Thymus (tissue), 11 donors: ENCODE results near the gene FAM110D. TPM values are rescaled to one million over a fixed set of nuclear protein-coding genes. Genes with fewer than 3 reads are reported as not detected.
A peak's percentile ranks its signal among the peaks of the same experiment; 100 is the strongest.

Experiments
- DNase-seq, 9 donors: peaks; one replicate each; pipeline ENCODE4 v3.0.0-alpha.2; 2013; ENCODE audit warnings: low spot score in 9 of 9, low read depth in 6 of 9, missing footprints in 1 of 9
- H3K27ac ChIP-seq, 2 donors: one replicate each; pipeline ENCODE4 v1.5.1; 2013; ENCODE audit warnings: control low read depth in 1 of 2, low read depth in 1 of 2, low read length in 1 of 2, mild to moderate bottlenecking in 1 of 2, moderate library complexity in 1 of 2
- H3K27me3 ChIP-seq, 2 donors: one replicate each; pipeline ENCODE4 v1.5.1; 2013; ENCODE audit warnings: low read length in 1 of 2; ENCODE audit not compliant: control insufficient read depth in 2 of 2, insufficient read depth in 1 of 2
- H3K36me3 ChIP-seq, 2 donors: one replicate each; pipeline ENCODE4 v1.5.1; 2013; ENCODE audit warnings: low read length in 1 of 2, mild to moderate bottlenecking in 1 of 2, moderate library complexity in 1 of 2; ENCODE audit not compliant: control insufficient read depth in 2 of 2, insufficient read depth in 2 of 2
- H3K4me1 ChIP-seq, 2 donors: one replicate each; pipeline ENCODE4 v1.5.1; 2013; ENCODE audit warnings: low read length in 2 of 2; ENCODE audit not compliant: control insufficient read depth in 2 of 2, insufficient read depth in 2 of 2
- H3K4me3 ChIP-seq, 2 donors: one replicate each; pipeline ENCODE4 v1.5.1; 2013; ENCODE audit warnings: low read length in 2 of 2, control low read depth in 1 of 2, mild to moderate bottlenecking in 1 of 2
- H3K9me3 ChIP-seq, 2 donors: one replicate each; pipeline ENCODE4 v1.5.1; 2013; ENCODE audit warnings: low read length in 1 of 2, mild to moderate bottlenecking in 1 of 2; ENCODE audit not compliant: control insufficient read depth in 2 of 2, insufficient read depth in 1 of 2
- WGBS: extraction: QIAGEN DNeasy Blood & Tissue Kit; methylation state at CpG from one replicate; pipeline ENCODE4 v1.1.7; 2013; 5-methylcytosine and 5-hydroxymethylcytosine counted together
- polyA plus RNA-seq: library from polyadenylated mRNA; stranded (reverse); fragments of 200-250 nt; gene quantifications from one replicate; pipeline ENCODE4 v1.2.3, GENCODE V29; 2013
- total RNA-seq: library from RNA; stranded (reverse); fragments of 120-200 nt; gene quantifications from one replicate; pipeline ENCODE4 v1.2.4, GENCODE V29; 2013
- donor health status: healthy.

Gene FAM110D
- total and polyA plus RNA-seq, 2 donors: 0.38 to 2.4 TPM

- no peaks in the 10 kb centered on the region for H3K36me3 ChIP-seq
- H3K9me3 ChIP-seq: no peaks in the 10 kb centered on the region
- no peak within 1 kb of the TSS for H3K4me3 ChIP-seq
- 82% methylated on average over 16 of the region's 16 CpGs for WGBS
- no peak for DNase-seq
- H3K27ac ChIP-seq: no peak within 1 kb of the TSS
- no peaks in the 10 kb centered on the region for H3K27me3 ChIP-seq
- peaks cover 0 to 6% of the 10 kb centered on the region in 2 donors for H3K4me1 ChIP-seq
These were observed 31.6 kb downstream of the FAM110D start, which contains the start of gene CATSPER4 for GRCh38 chr1:26190373-26190987. TSS of gene CATSPER4 (plus strand) at chr1:26190602. CDS start at chr1:26190628, 26 bp downstream.

- DNase-seq: peak in 1 of 9 donors; percentile 29
- Histone ChIP-seq H3K36me3 (no peaks in the 10 kb centered on the region), H3K27ac (no peak overlapping the region), H3K4me1 (peaks cover 0 to 6% of the 10 kb centered on the region in 2 donors), H3K27me3 (no peaks in the 10 kb centered on the region), H3K4me3 (no peak overlapping the region), H3K9me3 (no peaks in the 10 kb centered on the region)
- 7% methylated on average over 3 of the region's 3 CpGs for WGBS
These were observed 32.9 kb downstream of the FAM110D start for GRCh38 chr1:26191739-26192138.

- no peak overlapping the region for H3K27ac ChIP-seq
- peaks cover under 1 to 10% of the 10 kb centered on the region in 2 donors for H3K4me1 ChIP-seq
- 98% methylated on average over 3 of the region's 3 CpGs for WGBS
- peaks cover 0 to under 1% of the 10 kb centered on the region in 2 donors for H3K9me3 ChIP-seq
- H3K36me3 ChIP-seq: no peaks in the 10 kb centered on the region
- H3K4me3 ChIP-seq: no peak overlapping the region
- no peaks in the 10 kb centered on the region for H3K27me3 ChIP-seq
- no peak for DNase-seq
These were observed 36.9 kb downstream of the FAM110D start for GRCh38 chr1:26195805-26196204.

GRCh38 chr1:26197301-26197700 lies 38.4 kb downstream of the FAM110D start:
- Histone ChIP-seq H3K36me3 (no peaks in the 10 kb centered on the region), H3K4me3 (no peak overlapping the region), H3K9me3 (peaks cover 0 to 3% of the 10 kb centered on the region in 2 donors), H3K27ac (no peak overlapping the region), H3K27me3 (no peaks in the 10 kb centered on the region), H3K4me1 (peaks cover 13 to 19% of the 10 kb centered on the region in 2 donors)
- 92% methylated on average over 3 of the region's 3 CpGs for WGBS
- DNase-seq: no peak

GRCh38 chr1:26197813-26198212 lies 38.9 kb downstream of the FAM110D start:
- H3K27ac ChIP-seq: no peak overlapping the region
- H3K36me3 ChIP-seq: no peaks in the 10 kb centered on the region
- no peak for DNase-seq
- H3K27me3 ChIP-seq: peaks cover 0 to 2% of the 10 kb centered on the region in 2 donors
- H3K4me1 ChIP-seq: peaks cover 13 to 24% of the 10 kb centered on the region in 2 donors
- H3K9me3 ChIP-seq: peaks cover 0 to 3% of the 10 kb centered on the region in 2 donors
- 97% methylated on average over 11 of the region's 11 CpGs for WGBS
- no peak overlapping the region for H3K4me3 ChIP-seq

- H3K4me3 ChIP-seq: no peak overlapping the region
- 98% methylated on average over 5 of the region's 5 CpGs for WGBS
These were observed 41.5 kb downstream of the FAM110D start for GRCh38 chr1:26200413-26200812.

GRCh38 chr1:26203642-26204318 lies 44.9 kb downstream of the FAM110D start:
- 95% methylated on average over 9 of the region's 9 CpGs for WGBS
- peaks cover 0 to 5% of the 10 kb centered on the region in 2 donors for H3K27me3 ChIP-seq
- H3K4me3 ChIP-seq: no peak overlapping the region
- peaks cover 0 to 3% of the 10 kb centered on the region in 2 donors for H3K9me3 ChIP-seq
- no peak for DNase-seq
- peaks cover 13 to 24% of the 10 kb centered on the region in 2 donors for H3K4me1 ChIP-seq
- no peaks in the 10 kb centered on the region for H3K36me3 ChIP-seq
- H3K27ac ChIP-seq: no peak overlapping the region

More at GRCh38 chr1:26200413-26200812, 41.5 kb downstream of the FAM110D start:
- H3K4me1 ChIP-seq: peaks cover 13 to 24% of the 10 kb centered on the region in 2 donors
- DNase-seq: no peak
- H3K27me3 ChIP-seq: peaks cover 0 to 5% of the 10 kb centered on the region in 2 donors
- no peaks in the 10 kb centered on the region for H3K36me3 ChIP-seq
- H3K9me3 ChIP-seq: peaks cover 0 to 3% of the 10 kb centered on the region in 2 donors
- H3K27ac ChIP-seq: peak overlapping the region in 1 of 2 donors; percentile 5

- no peak for DNase-seq
- Histone ChIP-seq H3K27me3 (no peaks in the 10 kb centered on the region), H3K27ac (no peak overlapping the region), H3K9me3 (no peaks in the 10 kb centered on the region), H3K4me3 (no peak overlapping the region), H3K36me3 (no peaks in the 10 kb centered on the region), H3K4me1 (no peaks in the 10 kb centered on the region)
- 92% methylated on average over 5 of the region's 5 CpGs for WGBS
These were observed 51.4 kb downstream of the FAM110D start for GRCh38 chr1:26210147-26210870.

- WGBS: 97% methylated on average over 5 of the region's 5 CpGs
- H3K36me3 ChIP-seq: no peaks in the 10 kb centered on the region
- no peaks in the 10 kb centered on the region for H3K4me1 ChIP-seq
- no peak for DNase-seq
- no peaks in the 10 kb centered on the region for H3K9me3 ChIP-seq
- no peak overlapping the region for H3K27ac ChIP-seq
- H3K27me3 ChIP-seq: peaks cover 0 to 3% of the 10 kb centered on the region in 2 donors
- no peak overlapping the region for H3K4me3 ChIP-seq
These were observed 53.8 kb downstream of the FAM110D start for GRCh38 chr1:26212726-26213125.
